GM19463 (cell line): ENCODE data around the gene PPT2.
A peak's percentile ranks its signal among the peaks of the same experiment; 100 is the strongest.
"Not testable (repeated sequence)": the region's sequence is repeated elsewhere in the genome, so short reads cannot be mapped to it uniquely, and the experiment has no call there.

Experiments used
- ATAC-seq: cut with Tn5 transposase; IDR thresholded peaks from one replicate; pipeline ENCODE4 v1.9.1; 2021; ENCODE audit warnings: mild to moderate bottlenecking, moderate library complexity; ENCODE audit not compliant: unreplicated experiment

The PPT2 gene

GRCh38 chr6:32127409-32127716, 26.6 kb upstream of the PPT2 start:
- ATAC-seq = no peak

GRCh38 chr6:32127717-32128592, 26.0 kb upstream of the PPT2 start, which contains the start of gene ATF6B:
Gene ATF6B (minus strand): TSS chr6:32128246. CDS start chr6:32128207, 39 bp downstream.
- ATAC-seq = peak; percentile 90

DNA sequence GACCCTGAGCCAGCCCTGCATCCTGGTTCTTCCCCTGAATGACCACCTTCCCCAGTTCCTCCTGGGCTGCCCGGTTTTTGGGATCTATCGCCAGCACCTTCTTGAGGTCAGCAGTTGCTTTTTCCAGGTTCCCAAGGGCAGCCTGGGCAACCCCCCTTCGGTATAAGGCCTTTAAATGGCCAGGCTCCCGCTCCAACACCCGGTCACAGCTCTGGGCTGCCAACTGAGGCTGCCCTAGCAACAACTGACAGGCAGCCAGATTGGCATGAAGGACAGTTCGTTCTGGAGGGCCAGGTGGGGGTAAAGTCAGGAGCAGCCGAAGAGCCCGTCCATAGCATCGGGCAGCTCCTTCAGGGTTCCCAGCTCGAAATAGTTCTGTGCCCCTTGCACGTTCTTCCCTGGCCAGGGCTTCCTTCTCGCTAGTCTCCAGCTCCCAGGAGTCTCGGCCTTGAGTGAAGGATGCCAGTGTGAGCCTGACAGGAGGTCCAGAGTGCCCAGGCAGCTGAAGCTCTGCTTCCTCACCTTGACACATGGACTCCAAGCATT, 25.1 kb upstream of the PPT2 start:
- ATAC-seq = no peak

- no peak for ATAC-seq
Observed at GRCh38 chr6:32129297-32130088, 24.4 kb upstream of the PPT2 start.

DNA sequence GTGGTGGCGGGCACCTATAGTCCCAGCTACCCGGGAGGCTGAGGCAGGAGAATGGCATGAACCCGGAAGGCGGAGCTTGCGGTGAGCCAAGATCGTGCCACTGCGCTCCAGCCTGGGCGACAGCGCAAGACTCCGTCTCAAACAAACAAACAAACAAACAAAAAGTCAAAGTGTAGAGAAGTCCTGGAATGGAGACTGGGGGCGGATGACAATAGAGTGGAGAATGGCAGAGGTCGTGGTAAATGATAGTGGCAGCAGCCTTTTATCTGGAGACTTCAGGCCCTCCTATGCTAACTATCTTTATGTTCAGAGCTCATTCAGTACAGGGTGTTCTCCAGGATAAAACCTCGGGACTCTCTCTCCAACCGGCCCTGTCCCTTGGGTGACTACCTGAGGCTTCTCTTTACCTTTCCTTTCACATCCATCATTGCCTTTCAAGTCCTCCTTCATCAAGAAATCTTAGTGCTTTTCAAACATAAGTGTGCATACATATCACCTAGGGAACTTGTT, 22.4 kb upstream of the PPT2 start:
- no peak for ATAC-seq

GRCh38 chr6:32132110-32132509, 21.8 kb upstream of the PPT2 start:
- ATAC-seq = no peak

GRCh38 chr6:32133786-32134185, 20.2 kb upstream of the PPT2 start:
- no peak for ATAC-seq

DNA sequence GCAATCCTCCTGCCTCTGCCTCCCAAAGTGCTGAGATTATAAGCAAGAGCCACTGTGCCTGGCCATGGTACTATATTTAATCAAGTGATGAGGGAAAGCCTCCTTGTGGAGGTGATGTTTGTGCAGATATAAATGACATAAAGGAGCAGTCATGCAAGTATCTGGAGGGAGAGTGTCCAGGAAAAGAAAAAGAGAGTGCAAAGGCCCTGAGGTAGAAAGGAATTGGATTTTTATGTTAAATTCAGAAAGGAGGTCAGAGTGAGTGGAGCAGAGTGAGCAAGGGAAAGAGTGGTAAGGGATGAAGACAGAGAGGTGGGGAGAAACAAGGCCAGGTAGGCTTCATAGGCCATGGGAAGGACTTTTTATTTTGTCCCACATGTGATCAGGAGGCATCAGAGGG, 16.5 kb upstream of the PPT2 start:
- ATAC-seq = no peak

GRCh38 chr6:32139590-32139989, 14.4 kb upstream of the PPT2 start:
- no peak for ATAC-seq

- ATAC-seq = no peak
Observed at GRCh38 chr6:32140420-32141046, 13.4 kb upstream of the PPT2 start.

DNA sequence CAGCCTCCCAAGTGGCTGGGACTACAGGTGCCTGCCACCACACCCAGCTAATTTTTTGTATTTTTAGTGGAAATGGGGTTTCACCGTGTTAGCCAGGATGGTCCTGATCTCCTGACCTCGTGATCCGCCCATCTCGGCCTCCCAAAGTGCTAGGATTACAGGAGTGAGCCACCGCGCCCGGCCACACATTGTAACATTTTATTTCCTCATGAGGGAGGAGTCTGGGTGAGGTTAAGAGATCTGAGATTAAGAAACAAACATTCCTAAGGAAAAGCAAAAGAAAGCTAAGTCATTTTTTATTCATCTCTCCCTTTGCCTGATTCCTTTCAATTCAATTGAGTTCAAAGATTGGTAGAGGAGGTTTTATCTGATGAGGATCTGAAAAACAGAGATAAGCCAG, 9.7 kb upstream of the PPT2 start:
- ATAC-seq = not testable (repeated sequence)

DNA sequence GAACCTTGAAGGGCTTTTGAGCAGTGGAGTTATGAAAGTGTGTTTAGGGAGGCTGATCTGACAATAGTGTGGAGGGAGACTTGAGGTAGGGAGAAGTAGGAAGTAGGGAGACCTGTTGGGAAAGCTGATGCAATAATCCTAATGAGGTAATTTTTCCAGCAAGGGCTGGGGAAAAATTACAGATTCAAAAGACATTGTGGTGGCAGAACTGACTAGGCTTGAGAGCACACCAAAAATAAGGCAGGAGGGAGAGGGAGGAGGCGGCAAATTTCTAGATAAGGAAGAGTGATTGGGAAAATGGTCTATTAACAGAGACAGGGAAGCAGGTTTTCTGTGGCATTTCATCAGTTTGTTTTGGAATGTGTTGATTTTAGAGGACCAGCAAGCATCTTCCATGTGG, 7.7 kb upstream of the PPT2 start:
- ATAC-seq = no peak

DNA sequence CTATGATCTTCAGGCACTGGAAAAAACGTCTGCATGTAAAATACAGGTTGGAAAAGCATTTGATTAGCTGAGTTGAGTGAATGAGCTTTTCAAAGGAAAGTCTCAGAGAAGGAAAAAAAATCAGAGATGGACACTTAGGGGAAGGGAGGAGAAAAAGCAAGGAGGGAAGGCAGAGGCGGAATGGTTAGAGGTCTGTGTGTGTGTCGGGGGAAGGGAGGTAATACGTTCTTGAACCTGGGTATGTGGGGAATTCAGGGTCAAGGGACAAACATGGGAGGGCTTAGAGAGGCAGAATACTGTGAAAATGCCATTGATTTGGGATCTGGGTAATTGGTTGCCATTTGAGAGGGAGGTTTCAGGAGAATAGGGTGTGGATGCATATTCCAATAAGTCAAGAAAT, 7.3 kb upstream of the PPT2 start:
- ATAC-seq = no peak

- ATAC-seq = no peak
Observed at GRCh38 chr6:32147401-32148132, 6.4 kb upstream of the PPT2 start.

DNA sequence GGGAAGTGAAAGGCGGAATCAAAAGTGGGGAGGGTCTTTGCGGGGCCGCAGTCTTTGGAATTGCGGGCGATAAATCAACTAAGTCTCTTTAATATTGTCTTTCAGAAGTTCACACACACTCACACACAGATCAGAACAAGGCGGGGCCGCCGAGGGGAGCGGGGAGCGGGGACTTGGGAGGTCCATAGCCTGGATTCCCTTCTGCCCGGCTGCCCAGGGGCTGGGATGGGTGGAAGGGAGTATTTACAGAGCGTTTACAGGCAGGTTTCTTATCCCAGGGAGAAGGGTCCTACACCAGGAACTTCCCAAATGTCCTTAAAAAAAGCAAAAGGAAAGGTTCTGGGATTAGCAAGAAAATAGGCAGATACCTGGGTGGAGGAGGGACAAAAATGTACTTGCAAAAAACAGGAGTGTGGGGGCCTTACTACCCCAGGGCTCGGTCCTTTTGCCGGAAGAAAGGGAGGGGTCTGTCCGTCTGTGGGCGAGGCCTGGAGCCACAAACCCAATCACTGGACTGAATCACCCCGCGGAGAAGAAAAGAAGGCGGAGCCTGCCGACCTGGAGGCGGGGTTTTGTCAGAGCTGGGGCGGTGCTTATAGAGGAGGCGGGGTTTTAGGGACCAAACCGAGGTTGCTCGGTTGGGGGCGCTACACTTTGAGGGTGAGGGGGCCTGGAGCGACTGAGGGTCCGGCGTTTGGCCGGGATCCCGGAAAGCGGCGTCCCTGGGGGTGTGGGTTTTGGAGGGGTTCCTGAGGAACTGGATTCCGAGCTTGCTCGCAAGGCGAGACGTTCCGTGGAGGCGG, 5.5 kb upstream of the PPT2 start:
- no peak for ATAC-seq

GRCh38 chr6:32149092-32149755, 4.7 kb upstream of the PPT2 start:
- no peak for ATAC-seq

DNA sequence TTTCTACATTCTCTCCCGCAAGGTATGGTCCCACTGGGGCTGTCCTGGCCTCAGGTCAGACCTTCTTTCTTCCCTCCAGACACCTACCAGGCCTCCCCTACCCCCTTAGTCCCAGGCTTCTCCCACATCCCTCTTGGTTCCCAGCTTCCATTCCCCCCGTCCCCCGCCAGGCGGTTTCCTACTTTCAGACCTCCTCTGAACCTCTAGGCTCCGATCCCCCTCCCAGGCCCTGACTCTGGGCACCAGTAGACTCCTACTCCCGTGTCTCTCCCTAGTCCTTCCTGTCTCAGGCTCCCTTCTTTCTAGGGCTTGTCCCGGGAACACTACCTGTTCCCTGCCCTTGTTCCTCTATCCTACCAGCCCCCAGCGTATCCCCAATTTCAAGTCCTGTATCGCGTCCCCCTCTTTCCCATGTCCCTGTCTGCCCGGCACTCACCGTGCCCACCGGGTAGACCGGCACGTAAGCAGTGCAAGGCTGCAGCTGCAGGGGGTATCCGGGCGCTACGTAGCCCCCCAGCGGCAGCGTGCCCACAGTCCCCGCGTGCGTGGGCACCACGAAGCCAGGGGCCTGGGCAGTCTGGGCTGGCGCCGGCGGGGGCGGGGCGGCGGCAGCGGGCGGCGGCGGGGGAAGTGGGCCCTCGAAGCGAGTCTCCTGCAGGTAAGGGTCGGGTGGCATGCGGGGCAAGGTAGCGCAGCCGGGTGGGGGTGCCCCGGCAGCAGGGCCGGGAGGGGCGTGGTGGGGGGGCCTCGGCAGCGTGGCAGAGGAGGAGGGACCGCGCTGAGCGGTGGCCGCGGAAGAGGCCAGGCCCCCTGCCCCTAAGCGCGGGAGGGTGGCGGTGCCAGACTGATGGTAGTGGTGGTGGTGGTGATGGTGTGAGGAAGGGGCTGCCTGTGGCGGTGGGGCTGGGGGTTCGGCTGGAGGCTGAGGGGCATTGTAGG, 3.7 kb upstream of the PPT2 start:
- no peak for ATAC-seq

DNA sequence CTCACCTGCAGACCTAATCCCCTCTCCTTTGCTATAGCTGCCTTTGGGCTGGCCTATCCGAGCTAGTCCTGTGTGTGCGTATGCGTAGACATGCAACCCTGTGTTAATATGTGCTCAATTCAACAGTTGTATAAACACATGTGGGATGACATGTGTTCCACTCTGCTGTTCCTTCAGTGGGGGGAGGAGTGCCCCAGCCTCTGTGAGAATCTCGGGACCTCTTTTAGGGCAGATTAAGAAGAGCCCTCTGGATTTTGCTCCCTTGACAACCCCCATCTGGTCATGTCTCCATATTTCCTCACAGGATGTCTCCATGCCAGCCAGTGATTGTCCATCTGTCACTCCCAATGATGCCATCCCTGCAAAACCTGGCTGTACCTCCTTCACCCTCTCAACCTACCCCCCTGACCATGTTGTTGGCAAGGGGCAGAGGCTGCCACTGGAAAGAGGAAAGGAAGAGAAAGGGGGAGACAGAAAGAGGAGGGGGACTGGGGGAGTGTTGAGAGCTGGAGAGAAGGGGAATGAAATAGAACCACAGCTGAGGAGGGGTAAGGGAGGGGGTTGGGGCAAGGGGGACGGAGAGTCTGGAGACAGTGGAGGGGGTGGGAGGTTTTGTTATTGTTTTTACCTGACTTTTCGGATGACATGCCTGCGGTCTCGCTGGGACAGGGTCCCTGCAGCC, 2.6 kb upstream of the PPT2 start:
- ATAC-seq = no peak
